Neural progenitor cell (in vitro differentiated cells): ENCODE measurements around the gene FUZ.
"Not testable (repeated sequence)": the region's sequence is repeated elsewhere in the genome, so short reads cannot be mapped to it uniquely, and the experiment has no call there.

Experiments
- EZH2 ChIP-seq: fragments of 200-600 bp; sonication (generic); IDR thresholded peaks from 2 replicates; pipeline ENCODE4 v1.6.1; 2017; ENCODE audit warnings: antibody characterized with exemption, mild to moderate bottlenecking, moderate library complexity
- EZH2phosphoT487 ChIP-seq: fragments of 200-600 bp; sonication (generic); IDR thresholded peaks from 2 replicates; pipeline ENCODE4 v1.6.1; 2017; ENCODE audit warnings: antibody characterized with exemption
- TF ChIP-seq, protein P1 (sequence below): fragments of 200-600 bp; sonication (generic); IDR thresholded peaks from 2 replicates; pipeline ENCODE4 v1.5.1; 2017; ENCODE audit warnings: antibody characterized with exemption, mild to moderate bottlenecking

- not testable (repeated sequence) for TF ChIP-seq EZH2, EZH2phosphoT487
- TF ChIP-seq, protein P1, sequence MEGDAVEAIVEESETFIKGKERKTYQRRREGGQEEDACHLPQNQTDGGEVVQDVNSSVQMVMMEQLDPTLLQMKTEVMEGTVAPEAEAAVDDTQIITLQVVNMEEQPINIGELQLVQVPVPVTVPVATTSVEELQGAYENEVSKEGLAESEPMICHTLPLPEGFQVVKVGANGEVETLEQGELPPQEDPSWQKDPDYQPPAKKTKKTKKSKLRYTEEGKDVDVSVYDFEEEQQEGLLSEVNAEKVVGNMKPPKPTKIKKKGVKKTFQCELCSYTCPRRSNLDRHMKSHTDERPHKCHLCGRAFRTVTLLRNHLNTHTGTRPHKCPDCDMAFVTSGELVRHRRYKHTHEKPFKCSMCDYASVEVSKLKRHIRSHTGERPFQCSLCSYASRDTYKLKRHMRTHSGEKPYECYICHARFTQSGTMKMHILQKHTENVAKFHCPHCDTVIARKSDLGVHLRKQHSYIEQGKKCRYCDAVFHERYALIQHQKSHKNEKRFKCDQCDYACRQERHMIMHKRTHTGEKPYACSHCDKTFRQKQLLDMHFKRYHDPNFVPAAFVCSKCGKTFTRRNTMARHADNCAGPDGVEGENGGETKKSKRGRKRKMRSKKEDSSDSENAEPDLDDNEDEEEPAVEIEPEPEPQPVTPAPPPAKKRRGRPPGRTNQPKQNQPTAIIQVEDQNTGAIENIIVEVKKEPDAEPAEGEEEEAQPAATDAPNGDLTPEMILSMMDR = not testable (repeated sequence)
Observed at GRCh38 chr19:49819452-49820115, 6.5 kb upstream of the FUZ start.
